ENCODE data around the gene SMOC2.

- TF ChIP-seq CTCF (IDR thresholded peaks at IDR 0.05; ENCODE audit: poor library complexity, severe bottlenecking) (no peak), EZH2 (IDR thresholded peaks at IDR 0.05; ENCODE audit: borderline replicate concordance, insufficient read depth, low read length, poor library complexity, severe bottlenecking) (no peak), RAD21 (conservative IDR thresholded peaks at IDR 0.05) (no peak), POLR2AphosphoS5 (IDR thresholded peaks at IDR 0.05) (no peak), TAF1 (IDR thresholded peaks at IDR 0.05; ENCODE audit: low read depth) (no peak)
Observed at GRCh38 chr6:168413856-168414255, 27.1 kb upstream of the SMOC2 start.
